Activated T-helper 1 cell treated with anti-CD3 and anti-CD28 coated beads, Interleukin-12 subunit alpha, Interleukin-12 subunit beta, Interleukin-2, Interleukin-4 antibody, amounts not matched to agents 30 ng/mL and 10 ng/mL and 1 ng/mL, durations not matched to agents 14 hours and 24 hours and 36 hours (primary cell): ENCODE measurements around the gene ZNF468. TPM values are rescaled to one million over a fixed set of nuclear protein-coding genes. Genes with fewer than 3 reads are reported as not detected.
"Not testable (repeated sequence)": the region's sequence is repeated elsewhere in the genome, so short reads cannot be mapped to it uniquely, and the experiment has no call there.

Source experiments
- DNase-seq: peaks from one replicate; pipeline ENCODE4 v3.0.0; 2021; ENCODE audit warnings: low spot score
- H3K27ac Mint-ChIP-seq: one replicate; pipeline ENCODE4 v1.8.0; 2021; ENCODE audit warnings: mild to moderate bottlenecking, mixed read lengths
- H3K27me3 Mint-ChIP-seq: one replicate; pipeline ENCODE4 v1.8.0; 2022; ENCODE audit warnings: mild to moderate bottlenecking, moderate library complexity, mixed read lengths; ENCODE audit not compliant: insufficient read depth
- H3K36me3 Mint-ChIP-seq: one replicate; pipeline ENCODE4 v1.8.0; 2021; ENCODE audit warnings: low read depth, mixed read lengths
- H3K4me1 Mint-ChIP-seq: one replicate; pipeline ENCODE4 v1.8.0; 2021; ENCODE audit warnings: low read depth, mixed read lengths
- H3K4me3 Mint-ChIP-seq: one replicate; pipeline ENCODE4 v1.8.0; 2021; ENCODE audit warnings: mild to moderate bottlenecking, moderate library complexity, mixed read lengths
- H3K9me3 Mint-ChIP-seq: one replicate; pipeline ENCODE4 v1.8.0; 2021; ENCODE audit warnings: mixed read lengths
- intact Hi-C: fragments of 100-400 bp; cut with micrococcal nuclease; formaldehyde crosslinking; loops from one replicate; pipeline ENCODE4 v1.15.1; 2024
- total RNA-seq: library from RNA; stranded (reverse); gene quantifications from 2 replicates; pipeline ENCODE4 v1.2.3, GENCODE V29; 2022

ZNF468 gene
- total RNA-seq, 1 donor from 2014 or later = 18.6 TPM

- H3K4me1 Mint-ChIP-seq = no peaks in the 10 kb centered on the region
- H3K27ac Mint-ChIP-seq = no peak overlapping the region
- H3K27me3 Mint-ChIP-seq = no peaks in the 10 kb centered on the region
- DNase-seq = no peak
- H3K4me3 Mint-ChIP-seq = no peak overlapping the region
- H3K36me3 Mint-ChIP-seq = peaks cover 1% of the 10 kb centered on the region
- H3K9me3 Mint-ChIP-seq = peaks cover 64% of the 10 kb centered on the region
- intact Hi-C loops = no loop called here
Measured at GRCh38 chr19:52871466-52871865, 14.0 kb upstream of the ZNF468 start.

GRCh38 chr19:52868031-52868430 is 10.6 kb upstream of the ZNF468 start:
- intact Hi-C loops, H3K27ac Mint-ChIP-seq, H3K36me3 Mint-ChIP-seq, DNase-seq, H3K4me3 Mint-ChIP-seq, H3K27me3 Mint-ChIP-seq, H3K4me1 Mint-ChIP-seq: not testable (repeated sequence)
- peaks cover 42% of the 10 kb centered on the region for H3K9me3 Mint-ChIP-seq

GRCh38 chr19:52856540-52857377 is 660 bp downstream of the ZNF468 start:
- not testable (repeated sequence) for DNase-seq, H3K27me3 Mint-ChIP-seq
- H3K9me3 Mint-ChIP-seq = peaks cover 31% of the 10 kb centered on the region
- H3K36me3 Mint-ChIP-seq = peaks cover 32% of the 10 kb centered on the region
- H3K4me3 Mint-ChIP-seq = peak overlapping the region; percentile 92
- peaks cover 22% of the 10 kb centered on the region for H3K4me1 Mint-ChIP-seq
- peak overlapping the region; percentile 81 for H3K27ac Mint-ChIP-seq
- intact Hi-C loops = loop anchor here (1.0 to 2.0 kb wide), 5 partner anchors 41 to 247 kb away; partner anchors contain the start of genes ZNF160, ZNF320, ZNF611 and ZNF816

- Mint-ChIP-seq H3K9me3 (peaks cover 62% of the 10 kb centered on the region), H3K36me3 (peaks cover 85% of the 10 kb centered on the region)
- DNase-seq, H3K4me3 Mint-ChIP-seq, intact Hi-C loops, H3K27ac Mint-ChIP-seq, H3K27me3 Mint-ChIP-seq, H3K4me1 Mint-ChIP-seq: not testable (repeated sequence)
Measured at GRCh38 chr19:52847352-52847751, 10.1 kb downstream of the ZNF468 start.

- H3K9me3 Mint-ChIP-seq = peaks cover 86% of the 10 kb centered on the region
- H3K27me3 Mint-ChIP-seq, DNase-seq, H3K4me1 Mint-ChIP-seq, H3K4me3 Mint-ChIP-seq, intact Hi-C loops, H3K27ac Mint-ChIP-seq: not testable (repeated sequence)
- H3K36me3 Mint-ChIP-seq = peaks cover 84% of the 10 kb centered on the region
Measured at GRCh38 chr19:52840825-52841465, 16.5 kb downstream of the ZNF468 start.

GRCh38 chr19:52834289-52834688 is 23.1 kb downstream of the ZNF468 start:
- intact Hi-C loops, H3K4me3 Mint-ChIP-seq, DNase-seq, H3K27ac Mint-ChIP-seq, H3K4me1 Mint-ChIP-seq, H3K27me3 Mint-ChIP-seq: not testable (repeated sequence)
- Mint-ChIP-seq H3K36me3 (peaks cover 23% of the 10 kb centered on the region), H3K9me3 (peaks cover 61% of the 10 kb centered on the region)

- DNase-seq, H3K4me3 Mint-ChIP-seq, H3K27ac Mint-ChIP-seq, intact Hi-C loops, H3K4me1 Mint-ChIP-seq, H3K27me3 Mint-ChIP-seq: not testable (repeated sequence)
- Mint-ChIP-seq H3K36me3 (peaks cover 17% of the 10 kb centered on the region), H3K9me3 (peaks cover 55% of the 10 kb centered on the region)
Measured at GRCh38 chr19:52833541-52833940, 23.9 kb downstream of the ZNF468 start.

GRCh38 chr19:52829866-52830265 is 27.6 kb downstream of the ZNF468 start:
- H3K36me3 Mint-ChIP-seq, H3K4me1 Mint-ChIP-seq, DNase-seq, intact Hi-C loops, H3K27ac Mint-ChIP-seq, H3K4me3 Mint-ChIP-seq, H3K27me3 Mint-ChIP-seq: not testable (repeated sequence)
- peaks cover 45% of the 10 kb centered on the region for H3K9me3 Mint-ChIP-seq

GRCh38 chr19:52825765-52826164 is 31.7 kb downstream of the ZNF468 start:
- intact Hi-C loops = no loop called here
- Mint-ChIP-seq H3K27me3 (no peaks in the 10 kb centered on the region), H3K9me3 (peaks cover 36% of the 10 kb centered on the region), H3K4me1 (peaks cover 3% of the 10 kb centered on the region), H3K27ac (no peak overlapping the region), H3K36me3 (peaks cover 9% of the 10 kb centered on the region), H3K4me3 (no peak overlapping the region)
- DNase-seq = no peak

- Mint-ChIP-seq H3K4me1 (peaks cover 9% of the 10 kb centered on the region), H3K9me3 (peaks cover 40% of the 10 kb centered on the region), H3K4me3 (no peak overlapping the region), H3K27me3 (no peaks in the 10 kb centered on the region), H3K36me3 (peaks cover 18% of the 10 kb centered on the region), H3K27ac (no peak overlapping the region)
- intact Hi-C loops = no loop called here
- no peak for DNase-seq
Measured at GRCh38 chr19:52823676-52824075, 33.7 kb downstream of the ZNF468 start.

- intact Hi-C loops = loop anchor here (1.0 kb wide), 5 partner anchors 35 to 552 kb away; partner anchors contain the start of genes ZNF160, ZNF320, ZNF600 and ZNF766
- H3K27ac Mint-ChIP-seq = peak within 1 kb of the TSS; percentile 77
- H3K4me1 Mint-ChIP-seq, H3K27me3 Mint-ChIP-seq: not testable (repeated sequence)
- DNase-seq = peak; percentile 59
- H3K4me3 Mint-ChIP-seq = peak within 1 kb of the TSS; percentile 94
- peaks cover 45% of the 10 kb centered on the region for H3K9me3 Mint-ChIP-seq
- H3K36me3 Mint-ChIP-seq = peaks cover 33% of the 10 kb centered on the region
Measured at GRCh38 chr19:52821204-52821960, 36.0 kb downstream of the ZNF468 start, which contains the start of gene ZNF28. TSS of gene ZNF28 (minus strand) at chr19:52821633. CDS start at chr19:52817958, 3,675 bp downstream.

- DNase-seq, H3K4me1 Mint-ChIP-seq, H3K27me3 Mint-ChIP-seq: not testable (repeated sequence)
- H3K27ac Mint-ChIP-seq = peak overlapping the region; percentile 75
- intact Hi-C loops = loop anchor here (1.0 kb wide), 5 partner anchors 34 to 551 kb away; partner anchors contain the start of genes ZNF160, ZNF320, ZNF600 and ZNF766
- peak overlapping the region; percentile 94 for H3K4me3 Mint-ChIP-seq
- peaks cover 36% of the 10 kb centered on the region for H3K36me3 Mint-ChIP-seq
- H3K9me3 Mint-ChIP-seq = peaks cover 39% of the 10 kb centered on the region
Measured at GRCh38 chr19:52820472-52821203, 36.8 kb downstream of the ZNF468 start.
